HepG2 (cell line): ENCODE data around the gene ZC3H18. TPM values are rescaled to one million over a fixed set of nuclear protein-coding genes. Genes with fewer than 3 reads are reported as not detected.

Experiments
- AKAP8 ChIP-seq: sonication (generic); formaldehyde crosslinking; IDR thresholded peaks from 2 replicates; pipeline ENCODE4 v1.5.1; 2020; ENCODE audit warnings: mild to moderate bottlenecking, missing genetic modification reagents
- ARNT ChIP-seq: fragments of 450-650 bp; IDR thresholded peaks from 2 replicates; pipeline ENCODE4 v1.6.1; 2017
- FOXO1 ChIP-seq: sonication (generic); formaldehyde crosslinking; IDR thresholded peaks from 2 replicates; pipeline ENCODE4 v1.4.0; 2020; ENCODE audit warnings: missing genetic modification reagents
- HMG20B ChIP-seq: conservative IDR thresholded peaks from 2 replicates; pipeline ENCODE4 v1.6.1; 2016; ENCODE audit warnings: missing genetic modification reagents, missing compliant biosample characterization
- KAT2B ChIP-seq: fragments of 150-350 bp; IDR thresholded peaks from 2 replicates; pipeline ENCODE4 v1.6.1; 2014; ENCODE audit warnings: low read depth, low read length, borderline replicate concordance
- KAT8 ChIP-seq: IDR thresholded peaks from 2 replicates; pipeline ENCODE4 v1.6.1; 2016; ENCODE audit warnings: missing genetic modification reagents, missing compliant biosample characterization
- KMT2A ChIP-seq: sonication (generic); formaldehyde crosslinking; IDR thresholded peaks from 2 replicates; pipeline ENCODE4 v1.4.0; 2020; ENCODE audit warnings: missing genetic modification reagents
- KMT2B ChIP-seq: IDR thresholded peaks from 2 replicates; pipeline ENCODE4 v1.6.1; 2016; ENCODE audit warnings: missing genetic modification reagents, missing compliant biosample characterization
- MAFF ChIP-seq: IDR thresholded peaks from 2 replicates; pipeline ENCODE4 v1.6.1; 2011; ENCODE audit warnings: low read depth, low read length, improper control_type of control experiment
- MBNL3 ChIP-seq: fragments of 250-450 bp; sonication (Bioruptor Pico); conservative IDR thresholded peaks from 2 replicates; pipeline ENCODE4 v1.8.0; 2022; ENCODE audit warnings: mild to moderate bottlenecking, inconsistent platforms
- MED8 ChIP-seq: sonication (generic); formaldehyde crosslinking; IDR thresholded peaks from 2 replicates; pipeline ENCODE4 v1.8.1; 2023; ENCODE audit warnings: mild to moderate bottlenecking, missing genetic modification reagents; ENCODE audit not compliant: insufficient replicate concordance
- MTA1 ChIP-seq: sonication (generic); formaldehyde crosslinking; IDR thresholded peaks from 2 replicates; pipeline ENCODE4 v1.4.0; 2020; ENCODE audit warnings: missing genetic modification reagents, mild to moderate bottlenecking, borderline replicate concordance
- POLR2A ChIP-seq, 2 experiments: IDR thresholded peaks; 2 replicates each; pipeline ENCODE4 v1.6.1; 2011; ENCODE audit warnings: low read depth in 2 of 2, low read length in 2 of 2, mild to moderate bottlenecking in 1 of 2, moderate library complexity in 1 of 2; ENCODE audit not compliant: insufficient read depth in 1 of 2
- RAD21 ChIP-seq: fragments of 450-650 bp; formaldehyde crosslinking; IDR thresholded peaks from 2 replicates; pipeline ENCODE4 v1.5.0; 2020; ENCODE audit warnings: mild to moderate bottlenecking
- RBM22 ChIP-seq: fragments of 200-400 bp; formaldehyde crosslinking; optimal IDR thresholded peaks from 2 replicates; pipeline ENCODE3; 2017; ENCODE audit warnings: mild to moderate bottlenecking, low read length, moderate library complexity
- RCOR2 ChIP-seq: IDR thresholded peaks from 2 replicates; pipeline ENCODE4 v1.6.1; 2016; ENCODE audit warnings: missing biosample characterization, missing genetic modification reagents
- SP5 ChIP-seq: IDR thresholded peaks from 2 replicates; pipeline ENCODE4 v1.6.1; 2016; ENCODE audit warnings: low read depth, borderline replicate concordance
- TMF1 ChIP-seq: sonication (generic); formaldehyde crosslinking; IDR thresholded peaks from 2 replicates; pipeline ENCODE4 v1.8.1; 2022; ENCODE audit warnings: low read depth, missing genetic modification reagents
- ZBTB7B ChIP-seq: sonication (generic); formaldehyde crosslinking; IDR thresholded peaks from 2 replicates; pipeline ENCODE4 v1.4.0; 2020; ENCODE audit warnings: missing genetic modification reagents
- ZEB1 ChIP-seq: IDR thresholded peaks from 2 replicates; pipeline ENCODE4 v1.6.1; 2012; ENCODE audit warnings: mild to moderate bottlenecking, low read depth, inconsistent platforms; ENCODE audit not compliant: insufficient replicate concordance
- ZNF614 ChIP-seq: IDR thresholded peaks from 2 replicates; pipeline ENCODE4 v1.6.1; 2018; ENCODE audit warnings: missing biosample characterization, missing genetic modification reagents, inconsistent platforms, borderline replicate concordance
- ZNF629 ChIP-seq: sonication (generic); formaldehyde crosslinking; conservative IDR thresholded peaks from 2 replicates; pipeline ENCODE4 v1.5.0; 2020; ENCODE audit warnings: missing genetic modification reagents
- ZSCAN31 ChIP-seq: sonication (generic); formaldehyde crosslinking; IDR thresholded peaks from 2 replicates; pipeline ENCODE4 v1.5.0; 2020; ENCODE audit warnings: low read depth, mild to moderate bottlenecking, missing genetic modification reagents
- polyA plus RNA-seq, 8 experiments: library from polyadenylated mRNA; depleted of rRNA in 3 of 8; stranded (reverse) in 7 of 8; unstranded in 1 of 8; fragments of >200 nt; fragmentation: Illumina TruSeq in 4 of 8; extraction: Trizol in 4 of 8; gene quantifications; 2 replicates each; pipeline versions ENCODE4 v1.2.1 to v1.2.3, GENCODE V29; 2011 to 2016; ENCODE audit warnings: low read depth in 4 of 8, missing spikeins in 1 of 8, mixed read lengths in 1 of 8; ENCODE audit not compliant: insufficient read depth in 1 of 8
- total RNA-seq, 5 experiments: library from RNA; depleted of rRNA; stranded (reverse); fragments of >200 nt; fragmentation: Illumina TruSeq; extraction: Trizol; gene quantifications; 2 replicates each; pipeline ENCODE4 v1.2.3, GENCODE V29; 2016; ENCODE audit warnings: low read depth in 1 of 5
- TF ChIP-seq, protein P1 (sequence below): fragments of 450-650 bp; IDR thresholded peaks from 2 replicates; pipeline ENCODE4 v1.6.1; 2017; ENCODE audit warnings: mild to moderate bottlenecking
- TF ChIP-seq, protein P2 (sequence below): sonication (generic); formaldehyde crosslinking; IDR thresholded peaks from 2 replicates; pipeline ENCODE4 v1.4.0; 2020; ENCODE audit warnings: missing genetic modification reagents
- TF ChIP-seq, protein P3 (sequence below): sonication (generic); formaldehyde crosslinking; IDR thresholded peaks from 2 replicates; pipeline ENCODE4 v1.4.0; 2020; ENCODE audit warnings: low read depth, missing genetic modification reagents

Gene ZC3H18
- total and polyA plus RNA-seq, 2 of the 13 experiments (the other 11 are each of a cell fraction or from before 2014, with no cell fraction given) = 11.2 to 27.4 TPM

DNA sequence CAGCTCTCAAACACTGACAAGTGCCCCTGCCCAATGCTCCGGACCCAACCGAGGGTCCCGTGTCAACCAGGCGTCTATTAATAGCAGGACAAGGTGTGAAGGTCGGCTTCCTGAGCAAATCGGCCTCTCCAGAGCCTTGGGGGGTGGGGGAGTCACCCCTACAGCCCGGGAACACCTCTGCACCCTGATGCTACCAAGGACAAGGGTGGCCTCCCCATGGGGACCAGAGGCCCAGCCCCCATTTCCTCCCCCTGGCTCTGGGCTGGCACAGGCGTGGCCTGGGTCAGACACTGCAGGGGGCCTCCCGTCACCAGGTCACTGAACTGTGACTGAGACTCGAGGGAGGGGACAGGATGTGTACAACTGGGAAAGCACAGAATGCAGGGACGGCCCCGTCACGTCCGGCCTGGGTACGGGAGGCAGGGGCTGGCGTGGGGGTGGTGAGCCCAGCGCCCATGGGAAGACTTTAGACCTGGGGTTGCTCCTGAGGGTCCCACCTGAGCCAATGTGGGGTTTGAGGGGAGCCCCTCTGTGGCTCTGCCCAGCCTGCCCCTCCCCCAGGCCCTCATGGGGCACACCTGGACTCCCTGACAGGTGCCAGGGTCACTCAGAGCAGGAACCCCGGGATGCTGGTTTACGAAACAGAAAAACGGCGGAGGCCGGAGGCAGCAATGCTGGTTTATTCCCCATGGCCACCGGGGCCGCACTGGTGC is 81.2 kb downstream of the ZC3H18 start (continued):
- TF ChIP-seq ZEB1 (peak; percentile 57), MAFF (no peak), TMF1 (CRISPR knock-in tag) (peak; percentile 82), ZNF629 (CRISPR knock-in tag) (no peak), MTA1 (CRISPR knock-in tag) (peak; percentile 73), HMG20B (CRISPR knock-in tag) (peak; percentile 89), KMT2A (CRISPR knock-in tag) (peak; percentile 48; the same call in 1 of the 2 replicates), KMT2B (peak; percentile 51; the same call in 1 of the 2 replicates), ZSCAN31 (CRISPR knock-in tag) (peak; percentile 72; the same call in 1 of the 2 replicates), KAT8 (CRISPR knock-in tag) (peak; percentile 92), RBM22 (peak; percentile 96), AKAP8 (peak; percentile 99), KAT2B (no peak), FOXO1 (CRISPR knock-in tag) (peak; percentile 91), ARNT (no peak), ZBTB7B (CRISPR knock-in tag) (peak; percentile 96), MBNL3 (CRISPR knock-in tag) (no peak), ZNF614 (CRISPR knock-in tag) (peak; percentile 90), POLR2A (IDR thresholded peaks at IDR 0.05; ENCODE audit: insufficient read depth in 1 of 2, low read depth in 2 of 2, low read length in 2 of 2) (no peak; a peak in 1 of 4 replicates), MED8 (CRISPR knock-in tag) (no peak), RAD21 (no peak), RCOR2 (peak; percentile 76), SP5 (CRISPR knock-in tag) (peak; percentile 92)
- TF ChIP-seq, protein P1, sequence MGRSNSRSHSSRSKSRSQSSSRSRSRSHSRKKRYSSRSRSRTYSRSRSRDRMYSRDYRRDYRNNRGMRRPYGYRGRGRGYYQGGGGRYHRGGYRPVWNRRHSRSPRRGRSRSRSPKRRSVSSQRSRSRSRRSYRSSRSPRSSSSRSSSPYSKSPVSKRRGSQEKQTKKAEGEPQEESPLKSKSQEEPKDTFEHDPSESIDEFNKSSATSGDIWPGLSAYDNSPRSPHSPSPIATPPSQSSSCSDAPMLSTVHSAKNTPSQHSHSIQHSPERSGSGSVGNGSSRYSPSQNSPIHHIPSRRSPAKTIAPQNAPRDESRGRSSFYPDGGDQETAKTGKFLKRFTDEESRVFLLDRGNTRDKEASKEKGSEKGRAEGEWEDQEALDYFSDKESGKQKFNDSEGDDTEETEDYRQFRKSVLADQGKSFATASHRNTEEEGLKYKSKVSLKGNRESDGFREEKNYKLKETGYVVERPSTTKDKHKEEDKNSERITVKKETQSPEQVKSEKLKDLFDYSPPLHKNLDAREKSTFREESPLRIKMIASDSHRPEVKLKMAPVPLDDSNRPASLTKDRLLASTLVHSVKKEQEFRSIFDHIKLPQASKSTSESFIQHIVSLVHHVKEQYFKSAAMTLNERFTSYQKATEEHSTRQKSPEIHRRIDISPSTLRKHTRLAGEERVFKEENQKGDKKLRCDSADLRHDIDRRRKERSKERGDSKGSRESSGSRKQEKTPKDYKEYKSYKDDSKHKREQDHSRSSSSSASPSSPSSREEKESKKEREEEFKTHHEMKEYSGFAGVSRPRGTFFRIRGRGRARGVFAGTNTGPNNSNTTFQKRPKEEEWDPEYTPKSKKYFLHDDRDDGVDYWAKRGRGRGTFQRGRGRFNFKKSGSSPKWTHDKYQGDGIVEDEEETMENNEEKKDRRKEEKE = no peak
- TF ChIP-seq, protein P2, sequence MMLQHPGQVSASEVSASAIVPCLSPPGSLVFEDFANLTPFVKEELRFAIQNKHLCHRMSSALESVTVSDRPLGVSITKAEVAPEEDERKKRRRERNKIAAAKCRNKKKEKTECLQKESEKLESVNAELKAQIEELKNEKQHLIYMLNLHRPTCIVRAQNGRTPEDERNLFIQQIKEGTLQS = peak; percentile 53
- TF ChIP-seq, protein P3, sequence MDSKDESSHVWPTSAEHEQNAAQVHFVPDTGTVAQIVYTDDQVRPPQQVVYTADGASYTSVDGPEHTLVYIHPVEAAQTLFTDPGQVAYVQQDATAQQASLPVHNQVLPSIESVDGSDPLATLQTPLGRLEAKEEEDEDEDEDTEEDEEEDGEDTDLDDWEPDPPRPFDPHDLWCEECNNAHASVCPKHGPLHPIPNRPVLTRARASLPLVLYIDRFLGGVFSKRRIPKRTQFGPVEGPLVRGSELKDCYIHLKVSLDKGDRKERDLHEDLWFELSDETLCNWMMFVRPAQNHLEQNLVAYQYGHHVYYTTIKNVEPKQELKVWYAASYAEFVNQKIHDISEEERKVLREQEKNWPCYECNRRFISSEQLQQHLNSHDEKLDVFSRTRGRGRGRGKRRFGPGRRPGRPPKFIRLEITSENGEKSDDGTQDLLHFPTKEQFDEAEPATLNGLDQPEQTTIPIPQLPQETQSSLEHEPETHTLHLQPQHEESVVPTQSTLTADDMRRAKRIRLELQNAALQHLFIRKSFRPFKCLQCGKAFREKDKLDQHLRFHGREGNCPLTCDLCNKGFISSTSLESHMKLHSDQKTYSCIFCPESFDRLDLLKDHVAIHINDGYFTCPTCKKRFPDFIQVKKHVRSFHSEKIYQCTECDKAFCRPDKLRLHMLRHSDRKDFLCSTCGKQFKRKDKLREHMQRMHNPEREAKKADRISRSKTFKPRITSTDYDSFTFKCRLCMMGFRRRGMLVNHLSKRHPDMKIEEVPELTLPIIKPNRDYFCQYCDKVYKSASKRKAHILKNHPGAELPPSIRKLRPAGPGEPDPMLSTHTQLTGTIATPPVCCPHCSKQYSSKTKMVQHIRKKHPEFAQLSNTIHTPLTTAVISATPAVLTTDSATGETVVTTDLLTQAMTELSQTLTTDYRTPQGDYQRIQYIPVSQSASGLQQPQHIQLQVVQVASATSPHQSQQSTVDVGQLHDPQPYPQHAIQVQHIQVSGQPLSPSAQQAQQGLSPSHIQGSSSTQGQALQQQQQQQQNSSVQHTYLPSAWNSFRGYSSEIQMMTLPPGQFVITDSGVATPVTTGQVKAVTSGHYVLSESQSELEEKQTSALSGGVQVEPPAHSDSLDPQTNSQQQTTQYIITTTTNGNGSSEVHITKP (CRISPR knock-in tag) = peak; percentile 91
